GM12878 (cell line): Measurements from ENCODE around the gene RXFP1. TPM values are rescaled to one million over a fixed set of nuclear protein-coding genes. Genes with fewer than 3 reads are reported as not detected.

ENCODE experiments used
- ATAC-seq: fragments of 200-7000 bp; cut with Tn5 transposase; 3 replicates; pipeline ENCODE4 v1.9.1; 2020; ENCODE audit warnings: mild to moderate bottlenecking, moderate library complexity
- BruUV-seq: library from RNA; stranded (reverse); fragments of 400-500 nt; replicated peaks from 2 replicates; lab custom pipeline; 2021; lab: Mats Ljungman, UMichigan
- CTCF ChIA-PET: fragments of 300-600 bp; sonication (Branson Sonifier 250); formaldehyde crosslinking; extraction: SDS; loops from one replicate; lab custom pipeline; 2021; ENCODE audit warnings: inconsistent platforms; lab: Yijun Ruan, JAX
- POLR2A ChIA-PET: fragments of 350-600 bp; formaldehyde crosslinking; extraction: SDS; loops from one replicate; lab custom pipeline; 2021; ENCODE audit warnings: inconsistent platforms; lab: Charles Lee
- RAD21 ChIA-PET: fragments of 300-600 bp; sonication (Branson Sonifier 250); formaldehyde crosslinking; loops from one replicate; lab custom pipeline; 2023; ENCODE audit warnings: antibody characterized with exemption; ENCODE audit not compliant: unreplicated experiment; lab: Charles Lee
- SMC1A ChIA-PET: fragments of 300-600 bp; sonication (Branson Sonifier 250); formaldehyde crosslinking; loops from one replicate; lab custom pipeline; 2023; ENCODE audit not compliant: unreplicated experiment, uncharacterized antibody; lab: Charles Lee
- DNase-seq: peaks from one replicate; pipeline ENCODE4 v3.0.0-alpha.2; 2011; ENCODE audit warnings: low read depth, low spot score
- FAIRE-seq: peaks from 3 replicates; lab custom pipeline; 2011; peaks lifted over from hg19 to GRCh38; lab: Jason Lieb, UNC
- H2AFZ ChIP-seq: 2 replicates; pipeline ENCODE4 v1.6.0; 2011; ENCODE audit warnings: low read depth, low read length, control low read depth; ENCODE audit not compliant: control insufficient read depth
- H3K27ac ChIP-seq: 2 replicates; pipeline ENCODE4 v1.5.1; 2011; ENCODE audit warnings: control low read depth; ENCODE audit not compliant: control insufficient read depth, insufficient read depth
- H3K27me3 ChIP-seq, 2 experiments: replicated peaks in 1 of 2; 2 replicates each; pipeline versions ENCODE4 v1.6.0 to v1.6.1; 2011; ENCODE audit warnings: low read length in 1 of 2; ENCODE audit not compliant: control insufficient read depth in 2 of 2, insufficient read depth in 2 of 2
- H3K36me3 ChIP-seq, 2 experiments: 2 replicates each; pipeline ENCODE4 v1.5.1; 2011; ENCODE audit warnings: low read length in 1 of 2; ENCODE audit not compliant: control insufficient read depth in 2 of 2, insufficient read depth in 2 of 2
- H3K4me1 ChIP-seq: 2 replicates; pipeline ENCODE4 v1.6.1; 2011; ENCODE audit warnings: mild to moderate bottlenecking, low read length, moderate library complexity, mixed read lengths; ENCODE audit not compliant: control insufficient read depth, insufficient read depth
- H3K4me2 ChIP-seq: 2 replicates; pipeline ENCODE4 v1.6.0; 2011; ENCODE audit warnings: control low read depth; ENCODE audit not compliant: control insufficient read depth, insufficient read depth
- H3K4me3 ChIP-seq: fragments of 200-600 bp; sonication (generic); 2 replicates; pipeline ENCODE4 v1.5.1; 2016
- H3K79me2 ChIP-seq: 2 replicates; pipeline ENCODE4 v1.6.0; 2011; ENCODE audit warnings: low read length; ENCODE audit not compliant: control insufficient read depth, insufficient read depth
- H3K9ac ChIP-seq: 2 replicates; pipeline ENCODE4 v1.8.0; 2011; ENCODE audit warnings: low read length, control low read depth, mixed read lengths; ENCODE audit not compliant: control insufficient read depth, insufficient read depth
- H3K9me3 ChIP-seq: replicated peaks from 3 replicates; pipeline ENCODE4 v1.5.1; 2011; ENCODE audit warnings: mild to moderate bottlenecking, low read length; ENCODE audit not compliant: control insufficient read depth, insufficient read depth
- H4K20me1 ChIP-seq: 2 replicates; pipeline ENCODE4 v1.6.0; 2011; ENCODE audit not compliant: control insufficient read depth, insufficient read depth
- CHD2 ChIP-seq: IDR thresholded peaks from 2 replicates; pipeline ENCODE4 v1.6.1; 2011; ENCODE audit warnings: low read depth, low read length, improper control_type of control experiment, borderline replicate concordance
- CREB1 ChIP-seq: IDR thresholded peaks from 2 replicates; pipeline ENCODE4 v1.6.1; 2012; ENCODE audit warnings: low read depth, mild to moderate bottlenecking, inconsistent platforms
- FOXK2 ChIP-seq: fragments of 450-650 bp; IDR thresholded peaks from 2 replicates; pipeline ENCODE4 v1.6.1; 2017; ENCODE audit warnings: mild to moderate bottlenecking, moderate library complexity
- HCFC1 ChIP-seq: fragments of 150-350 bp; IDR thresholded peaks from 2 replicates; pipeline ENCODE4 v1.6.1; 2014; ENCODE audit warnings: low read length
- HDAC2 ChIP-seq: fragments of 200-600 bp; sonication (generic); IDR thresholded peaks from 2 replicates; pipeline ENCODE4 v1.6.1; 2017
- IRF4 ChIP-seq: IDR thresholded peaks from 2 replicates; pipeline ENCODE4 v1.6.1; 2011; ENCODE audit warnings: low read depth, low read length
- IRF5 ChIP-seq: fragments of 450-650 bp; IDR thresholded peaks from 2 replicates; pipeline ENCODE4 v1.6.1; 2017; ENCODE audit warnings: borderline replicate concordance
- NFYA ChIP-seq: IDR thresholded peaks from 2 replicates; pipeline ENCODE4 v1.6.1; 2011; ENCODE audit warnings: low read depth, mild to moderate bottlenecking, low read length, improper control_type of control experiment, borderline replicate concordance
- RB1 ChIP-seq: fragments of 450-650 bp; formaldehyde crosslinking; IDR thresholded peaks from 2 replicates; pipeline ENCODE4 v1.6.1; 2017; ENCODE audit warnings: mild to moderate bottlenecking, borderline replicate concordance
- RBBP5 ChIP-seq: fragments of 200-600 bp; sonication (generic); conservative IDR thresholded peaks from 2 replicates; pipeline ENCODE4 v1.6.1; 2016
- SKIL ChIP-seq: fragments of 450-650 bp; IDR thresholded peaks from 2 replicates; pipeline ENCODE4 v1.6.1; 2017; ENCODE audit warnings: mild to moderate bottlenecking, low read depth, inconsistent platforms; ENCODE audit not compliant: poor library complexity, severe bottlenecking
- SMARCA5 ChIP-seq: fragments of 450-650 bp; IDR thresholded peaks from 2 replicates; pipeline ENCODE4 v1.6.1; 2017; ENCODE audit warnings: mild to moderate bottlenecking
- ZNF592 ChIP-seq: fragments of 450-650 bp; IDR thresholded peaks from 2 replicates; pipeline ENCODE4 v1.6.1; 2017; ENCODE audit warnings: mild to moderate bottlenecking, moderate library complexity
- ZSCAN29 ChIP-seq: fragments of 450-650 bp; IDR thresholded peaks from 2 replicates; pipeline ENCODE4 v1.6.1; 2017; ENCODE audit warnings: mild to moderate bottlenecking, moderate library complexity
- WGBS: methylation state at CpG from one replicate; pipeline ENCODE4 v1.1.6; 2016; ENCODE audit warnings: low lambda C conversion rate; ENCODE audit not compliant: insufficient replicate concordance, insufficient coverage; ENCODE audit errors: missing lambda C conversion rate; 5-methylcytosine and 5-hydroxymethylcytosine counted together
- in situ Hi-C: fragments of 300-500 bp; cut with MboI; formaldehyde crosslinking; loops from 9 replicates; pipeline ENCODE4 v1.14.3; 2018; ENCODE audit warnings: mixed read lengths
- intact Hi-C: fragments of 100-400 bp; cut with micrococcal nuclease; formaldehyde crosslinking; loops from one replicate; pipeline ENCODE4 v1.14.2; 2022; ENCODE audit not compliant: unreplicated experiment
- polyA plus RNA-seq, 11 experiments: library from polyadenylated mRNA; depleted of rRNA in 4 of 11; unstranded in 6 of 11; stranded (reverse) in 5 of 11; fragments of >200 nt; fragmentation: Nextera tagmentation in 4 of 11; fragmentation: Illumina TruSeq in 1 of 11; extraction: Ambion mirVana in 4 of 11; extraction: Trizol in 1 of 11; gene quantifications; 1 replicate in 1 of 11; 2 replicates in 10 of 11; pipeline versions ENCODE4 v1.2.1 to v1.2.3, GENCODE V29; 2011 to 2016; ENCODE audit warnings: inconsistent platforms in 2 of 11, missing spikeins in 2 of 11, low read depth in 1 of 11
- total RNA-seq, 4 experiments: library from RNA; depleted of rRNA in 3 of 4; stranded (reverse); fragments of >200 nt in 3 of 4; fragmentation: Illumina TruSeq in 1 of 4; extraction: Trizol in 1 of 4; gene quantifications; 2 replicates each; pipeline versions ENCODE4 v1.2.1 to v1.2.3, GENCODE V29; 2013 to 2021

RXFP1 gene
- total and polyA plus RNA-seq, 10 of the 15 experiments (the other 5 are each of a cell fraction or from before 2014, with no cell fraction given), result 0.12 TPM; not detected in 9

DNA sequence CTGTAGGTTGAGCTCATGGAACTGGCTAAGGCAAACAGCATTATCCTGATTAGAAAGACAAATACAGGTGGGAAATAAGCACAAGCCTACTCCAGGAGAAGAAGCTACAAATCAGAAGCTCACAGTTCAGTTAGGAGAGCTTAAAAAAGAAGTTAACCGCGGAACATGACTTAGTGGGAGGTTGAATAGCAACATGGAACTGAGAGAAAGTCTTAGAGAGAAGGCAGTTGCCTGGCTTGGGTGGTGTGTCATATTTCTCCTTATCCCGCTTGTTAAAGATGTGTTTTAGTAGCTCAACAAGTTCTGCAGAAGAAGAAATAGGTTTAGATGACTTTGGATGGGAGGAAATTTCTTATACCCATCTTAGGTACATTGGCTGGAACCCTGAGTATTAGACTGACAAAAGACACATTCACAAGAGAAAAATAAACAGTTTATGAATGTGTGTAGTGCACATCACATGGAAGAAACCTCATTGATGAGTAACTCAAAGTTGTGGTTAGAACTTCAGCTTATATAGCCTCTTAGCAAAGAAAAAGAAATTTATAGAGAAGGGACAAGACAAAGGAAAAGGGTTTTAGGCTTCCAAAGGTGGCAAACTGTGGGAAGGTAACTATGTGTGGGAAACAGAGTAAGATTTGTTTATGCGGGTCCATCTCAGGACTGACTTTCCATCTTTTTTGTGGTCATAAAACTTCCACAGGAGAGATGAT, 37.4 kb upstream of the RXFP1 start:
- no peaks in the 10 kb centered on the region for H3K27me3 ChIP-seq
- ChIA-PET CTCF (interaction anchor here (1.1 kb wide), 1 partner anchor 12 kb away, joined by 4 read pairs; no protein-coding TSS in a partner anchor), RAD21 (no interaction called here), SMC1A (interaction anchor here (1.5 to 1.8 kb wide), 2 partner anchors 11 to 170 kb away, joined by 4 to 5 read pairs; no protein-coding TSS in a partner anchor), POLR2A (no interaction called here)
- no peak overlapping the region for H3K27ac ChIP-seq
- no peak for ATAC-seq
- H3K36me3 ChIP-seq, result no peaks in the 10 kb centered on the region
- no peaks in the 10 kb centered on the region for H3K9me3 ChIP-seq
- WGBS, result 29% methylated on average over 4 of the region's 4 CpGs
- in situ Hi-C loops, result no loop called here
- intact Hi-C loops, result no loop called here
- H4K20me1 ChIP-seq, result no peaks in the 10 kb centered on the region
- no peaks in the 10 kb centered on the region for H3K4me1 ChIP-seq
- TF ChIP-seq ZNF592 (no peak), HDAC2 (no peak), SMARCA5 (no peak), CREB1 (no peak), SKIL (no peak), NFYA (no peak), IRF5 (no peak), HCFC1 (no peak), FOXK2 (no peak), ZSCAN29 (no peak), IRF4 (no peak), RB1 (no peak), RBBP5 (no peak), CHD2 (no peak)
- H3K79me2 ChIP-seq, result no peaks in the 10 kb centered on the region
- H3K9ac ChIP-seq, result no peak overlapping the region
- no peak for FAIRE-seq
- no peak overlapping the region for H3K4me3 ChIP-seq
- H2AFZ ChIP-seq, result no peak overlapping the region
- no peak overlapping the region for H3K4me2 ChIP-seq
- no TSS peak for BruUV-seq
- no peak for DNase-seq
